Liver (tissue), 9 donors: ENCODE data around the gene GLRX5. TPM values are rescaled to one million over a fixed set of nuclear protein-coding genes. Genes with fewer than 3 reads are reported as not detected.

Source experiments
- DNase-seq: peaks from one replicate; pipeline ENCODE4 v3.0.0-alpha.2; 2017; ENCODE audit warnings: low spot score
- H3K27ac ChIP-seq, 2 donors: one replicate each; pipeline ENCODE4 v1.7.0; 2013; ENCODE audit warnings: inconsistent platforms in 2 of 2, low read length in 2 of 2, control low read depth in 1 of 2, low read depth in 1 of 2, mild to moderate bottlenecking in 1 of 2
- H3K27me3 ChIP-seq, 4 donors: one replicate each; pipeline versions ENCODE4 v1.6.1 to v1.7.0; 2013; ENCODE audit warnings: low read length in 3 of 4, inconsistent platforms in 1 of 4, mild to moderate bottlenecking in 1 of 4, moderate library complexity in 1 of 4; ENCODE audit not compliant: control insufficient read depth in 4 of 4, insufficient read depth in 4 of 4
- H3K36me3 ChIP-seq, 4 donors: one replicate each; pipeline versions ENCODE4 v1.6.1 to v1.7.0; 2013; ENCODE audit warnings: low read length in 3 of 4, mild to moderate bottlenecking in 3 of 4, low read depth in 1 of 4, moderate library complexity in 1 of 4; ENCODE audit not compliant: control insufficient read depth in 4 of 4, insufficient read depth in 3 of 4
- H3K4me1 ChIP-seq, 4 donors: one replicate each; pipeline versions ENCODE4 v1.6.1 to v1.7.0; 2013; ENCODE audit warnings: low read length in 3 of 4, mild to moderate bottlenecking in 3 of 4, moderate library complexity in 1 of 4; ENCODE audit not compliant: control insufficient read depth in 4 of 4, insufficient read depth in 4 of 4
- H3K4me3 ChIP-seq, 3 donors: one replicate each; pipeline versions ENCODE4 v1.6.1 to v1.7.0; 2013; ENCODE audit warnings: low read length in 3 of 3, control low read depth in 1 of 3, low read depth in 1 of 3, mild to moderate bottlenecking in 1 of 3
- H3K9ac ChIP-seq, 2 donors: one replicate each; pipeline ENCODE4 v1.7.0; 2013; ENCODE audit warnings: low read length in 2 of 2, mild to moderate bottlenecking in 2 of 2, moderate library complexity in 2 of 2, control low read depth in 1 of 2, low read depth in 1 of 2
- H3K9me3 ChIP-seq, 4 donors: one replicate each; pipeline versions ENCODE4 v1.6.1 to v1.7.0; 2013; ENCODE audit warnings: low read length in 3 of 4; ENCODE audit not compliant: control insufficient read depth in 4 of 4
- EGR1 ChIP-seq, 2 donors: IDR thresholded peaks; 2 replicates each; pipeline ENCODE4 v1.6.1; 2016 to 2018; ENCODE audit warnings: antibody characterized with exemption in 2 of 2, low read depth in 2 of 2
- FOXA1 ChIP-seq: IDR thresholded peaks from 2 replicates; pipeline ENCODE4 v1.6.1; 2016; ENCODE audit warnings: antibody characterized with exemption
- GABPA ChIP-seq, 2 donors: IDR thresholded peaks in 1 of 2; conservative IDR thresholded peaks in 1 of 2; 2 replicates each; pipeline ENCODE4 v1.6.1; 2016; ENCODE audit warnings: antibody characterized with exemption in 2 of 2, mild to moderate bottlenecking in 1 of 2, moderate library complexity in 1 of 2
- HNF4A ChIP-seq, 2 donors: conservative IDR thresholded peaks; 2 replicates each; pipeline ENCODE4 v1.6.1; 2016; ENCODE audit warnings: antibody characterized with exemption in 2 of 2, mild to moderate bottlenecking in 2 of 2
- HNF4G ChIP-seq: IDR thresholded peaks from 2 replicates; pipeline ENCODE4 v1.6.1; 2016; ENCODE audit warnings: antibody characterized with exemption
- JUND ChIP-seq, 2 donors: IDR thresholded peaks; 2 replicates each; pipeline ENCODE4 v1.6.1; 2016; ENCODE audit warnings: antibody characterized with exemption in 2 of 2
- RAD21 ChIP-seq, 2 donors: IDR thresholded peaks; 2 replicates each; pipeline ENCODE4 v1.6.1; 2016; ENCODE audit warnings: antibody characterized with exemption in 2 of 2, mild to moderate bottlenecking in 2 of 2
- RXRA ChIP-seq, 2 donors: IDR thresholded peaks; 2 replicates each; pipeline ENCODE4 v1.6.1; 2017 to 2018; ENCODE audit warnings: antibody characterized with exemption in 2 of 2, mild to moderate bottlenecking in 1 of 2
- SP1 ChIP-seq: IDR thresholded peaks from 2 replicates; pipeline ENCODE4 v1.6.1; 2018; ENCODE audit warnings: antibody characterized with exemption, mild to moderate bottlenecking
- TAF1 ChIP-seq: conservative IDR thresholded peaks from 2 replicates; pipeline ENCODE4 v1.6.1; 2016; ENCODE audit warnings: antibody characterized with exemption, mild to moderate bottlenecking
- YY1 ChIP-seq: IDR thresholded peaks from 2 replicates; pipeline ENCODE4 v1.6.1; 2016; ENCODE audit warnings: antibody characterized with exemption, mild to moderate bottlenecking
- WGBS: extraction: QIAGEN DNeasy Blood & Tissue Kit; methylation state at CpG from one replicate; pipeline ENCODE4 v1.1.7; 2013; 5-methylcytosine and 5-hydroxymethylcytosine counted together
- polyA plus RNA-seq, 2 donors: library from polyadenylated mRNA; stranded (reverse) in 1 of 2; unstranded in 1 of 2; fragments of 200-250 nt in 1 of 2; fragments of >200 nt in 1 of 2; fragmentation: Nextera tagmentation in 1 of 2; extraction: Ambion mirVana in 1 of 2; gene quantifications; one replicate each; pipeline versions ENCODE4 v1.2.1 to v1.2.3, GENCODE V29; 2013 to 2015
- total RNA-seq, 2 donors: library from RNA; depleted of rRNA; stranded (reverse); fragments of >200 nt; gene quantifications; one replicate each; pipeline ENCODE4 v1.2.3, GENCODE V29; 2014
- TF ChIP-seq, protein P1 (sequence below): IDR thresholded peaks from 2 replicates; pipeline ENCODE4 v1.6.1; 2016; ENCODE audit warnings: antibody characterized with exemption
- TF ChIP-seq, protein P2 (sequence below): IDR thresholded peaks from 2 replicates; pipeline ENCODE4 v1.6.1; 2016; ENCODE audit warnings: antibody characterized with exemption
- TF ChIP-seq, protein P3 (sequence below): IDR thresholded peaks from 2 replicates; pipeline ENCODE4 v1.6.1; 2016; ENCODE audit warnings: antibody characterized with exemption
- donor health status: healthy.
- donor health status: healthy.
- donor health status: healthy.
- donor health status: healthy.
- donor health status: healthy.

Gene GLRX5
- total and polyA plus RNA-seq, 4 donors = 28.4 to 172 (median 39.7) TPM

DNA sequence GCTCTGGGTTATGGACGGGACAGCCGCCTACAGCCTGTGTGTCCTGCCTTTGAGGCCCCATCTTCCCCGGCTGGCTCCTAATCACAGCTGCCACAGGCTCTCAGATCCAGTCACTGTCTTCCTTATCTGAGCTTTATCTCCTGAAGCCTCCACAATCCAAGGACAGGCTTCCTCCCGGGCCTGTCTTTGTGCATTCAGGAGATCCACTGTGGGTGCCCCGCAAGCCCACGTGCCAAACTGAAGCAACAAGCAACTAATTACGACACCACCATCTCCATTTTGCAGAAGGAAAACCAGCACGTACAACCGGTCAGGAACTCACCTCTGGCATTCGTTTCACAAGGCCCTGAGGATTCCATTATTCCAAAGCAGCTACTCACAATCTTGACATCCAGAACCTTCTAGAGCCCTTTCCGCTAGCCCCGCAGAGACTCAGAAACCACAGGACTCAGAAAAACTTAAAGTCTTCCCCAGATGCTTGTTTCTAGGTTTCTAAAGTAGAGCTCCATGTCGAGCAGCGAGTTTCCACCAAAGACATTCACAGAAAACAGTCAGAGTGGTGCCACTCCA, 32.4 kb upstream of the GLRX5 start:
- Histone ChIP-seq H3K4me1 (peaks cover 2 to 39% (median 23%) of the 10 kb centered on the region in 4 donors), H3K27me3 (no peaks in the 10 kb centered on the region), H3K4me3 (no peak overlapping the region), H3K36me3 (peaks cover 0 to 2% (median 0%) of the 10 kb centered on the region in 4 donors), H3K9me3 (no peaks in the 10 kb centered on the region), H3K27ac (no peak overlapping the region), H3K9ac (no peak overlapping the region)
- WGBS = 88% methylated on average over 14 of the region's 14 CpGs
- TF ChIP-seq HNF4A (conservative IDR thresholded peaks at IDR 0.05) (no peak), EGR1 (IDR thresholded peaks at IDR 0.05; ENCODE audit: low read depth in 2 of 2) (no peak), HNF4G (no peak)
- DNase-seq = no peak

DNA sequence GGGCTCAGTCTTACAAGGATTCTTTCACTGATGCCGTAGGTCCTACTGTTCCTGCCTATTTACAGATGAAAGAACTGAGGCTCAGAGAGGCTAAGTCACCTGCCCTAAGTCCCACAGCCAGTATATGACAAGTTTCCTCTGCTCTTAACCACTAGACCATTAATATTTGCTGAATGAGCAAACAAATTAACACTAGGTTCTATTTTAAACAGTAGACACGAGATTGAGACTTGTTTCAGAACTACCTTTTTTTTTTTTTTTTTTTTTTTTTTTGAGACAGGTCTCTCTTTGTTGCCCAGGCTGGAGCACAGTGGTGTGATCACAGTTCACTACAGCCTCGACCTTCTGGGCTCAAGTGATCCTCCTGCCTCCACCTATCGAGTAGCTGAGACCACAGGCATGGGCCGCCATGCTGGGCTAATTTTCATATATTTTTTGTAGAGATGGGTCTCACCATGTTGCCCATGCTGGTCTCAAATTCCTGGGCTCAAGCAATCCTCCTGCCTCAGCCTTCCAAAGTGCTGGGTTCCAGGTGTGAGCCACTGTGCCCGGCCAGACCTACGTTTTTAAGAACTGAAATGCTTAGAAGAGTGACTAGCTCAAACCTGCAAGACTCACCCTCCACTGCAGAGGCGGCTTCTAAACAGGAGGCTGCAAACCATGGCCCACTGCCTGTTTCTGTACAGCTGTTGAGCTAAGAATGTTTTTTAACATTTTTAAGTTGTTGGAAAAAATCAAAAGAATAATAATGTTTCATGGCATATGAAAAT, 31.3 kb upstream of the GLRX5 start:
- Histone ChIP-seq H3K9ac (no peak overlapping the region), H3K27me3 (no peaks in the 10 kb centered on the region), H3K4me1 (peaks cover 2 to 45% (median 31%) of the 10 kb centered on the region in 4 donors), H3K36me3 (no peaks in the 10 kb centered on the region), H3K27ac (no peak overlapping the region), H3K4me3 (no peak overlapping the region), H3K9me3 (no peaks in the 10 kb centered on the region)
- 89% methylated on average over 8 of the region's 8 CpGs for WGBS
- no peak for TF ChIP-seq GABPA (IDR thresholded peaks at IDR 0.05 in 1 of 2, conservative IDR thresholded peaks at IDR 0.05 in 1 of 2)
- TF ChIP-seq JUND (IDR thresholded peaks at IDR 0.05) = no peak
- no peak for TF ChIP-seq FOXA1
- TF ChIP-seq, protein P1, sequence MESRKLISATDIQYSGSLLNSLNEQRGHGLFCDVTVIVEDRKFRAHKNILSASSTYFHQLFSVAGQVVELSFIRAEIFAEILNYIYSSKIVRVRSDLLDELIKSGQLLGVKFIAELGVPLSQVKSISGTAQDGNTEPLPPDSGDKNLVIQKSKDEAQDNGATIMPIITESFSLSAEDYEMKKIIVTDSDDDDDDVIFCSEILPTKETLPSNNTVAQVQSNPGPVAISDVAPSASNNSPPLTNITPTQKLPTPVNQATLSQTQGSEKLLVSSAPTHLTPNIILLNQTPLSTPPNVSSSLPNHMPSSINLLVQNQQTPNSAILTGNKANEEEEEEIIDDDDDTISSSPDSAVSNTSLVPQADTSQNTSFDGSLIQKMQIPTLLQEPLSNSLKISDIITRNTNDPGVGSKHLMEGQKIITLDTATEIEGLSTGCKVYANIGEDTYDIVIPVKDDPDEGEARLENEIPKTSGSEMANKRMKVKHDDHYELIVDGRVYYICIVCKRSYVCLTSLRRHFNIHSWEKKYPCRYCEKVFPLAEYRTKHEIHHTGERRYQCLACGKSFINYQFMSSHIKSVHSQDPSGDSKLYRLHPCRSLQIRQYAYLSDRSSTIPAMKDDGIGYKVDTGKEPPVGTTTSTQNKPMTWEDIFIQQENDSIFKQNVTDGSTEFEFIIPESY = no peak
- no peak for TF ChIP-seq SP1
- TF ChIP-seq, protein P2, sequence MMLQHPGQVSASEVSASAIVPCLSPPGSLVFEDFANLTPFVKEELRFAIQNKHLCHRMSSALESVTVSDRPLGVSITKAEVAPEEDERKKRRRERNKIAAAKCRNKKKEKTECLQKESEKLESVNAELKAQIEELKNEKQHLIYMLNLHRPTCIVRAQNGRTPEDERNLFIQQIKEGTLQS = no peak
- no peak for TF ChIP-seq TAF1
- TF ChIP-seq, protein P3, sequence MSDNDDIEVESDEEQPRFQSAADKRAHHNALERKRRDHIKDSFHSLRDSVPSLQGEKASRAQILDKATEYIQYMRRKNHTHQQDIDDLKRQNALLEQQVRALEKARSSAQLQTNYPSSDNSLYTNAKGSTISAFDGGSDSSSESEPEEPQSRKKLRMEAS = no peak
- TF ChIP-seq RXRA (IDR thresholded peaks at IDR 0.05) = no peak
- no peak for TF ChIP-seq RAD21 (IDR thresholded peaks at IDR 0.05)
- no peak for TF ChIP-seq YY1
- no peak for TF ChIP-seq HNF4G
- TF ChIP-seq EGR1 (IDR thresholded peaks at IDR 0.05; ENCODE audit: low read depth in 2 of 2) = no peak
- no peak for DNase-seq
